ENCODE results near the gene SUSD6. TPM values are rescaled to one million over a fixed set of nuclear protein-coding genes. Genes with fewer than 3 reads are reported as not detected.

SUSD6 gene
- total RNA-seq, 2 experiments from 2014 or later = 62.9 to 66.4 TPM

DNA sequence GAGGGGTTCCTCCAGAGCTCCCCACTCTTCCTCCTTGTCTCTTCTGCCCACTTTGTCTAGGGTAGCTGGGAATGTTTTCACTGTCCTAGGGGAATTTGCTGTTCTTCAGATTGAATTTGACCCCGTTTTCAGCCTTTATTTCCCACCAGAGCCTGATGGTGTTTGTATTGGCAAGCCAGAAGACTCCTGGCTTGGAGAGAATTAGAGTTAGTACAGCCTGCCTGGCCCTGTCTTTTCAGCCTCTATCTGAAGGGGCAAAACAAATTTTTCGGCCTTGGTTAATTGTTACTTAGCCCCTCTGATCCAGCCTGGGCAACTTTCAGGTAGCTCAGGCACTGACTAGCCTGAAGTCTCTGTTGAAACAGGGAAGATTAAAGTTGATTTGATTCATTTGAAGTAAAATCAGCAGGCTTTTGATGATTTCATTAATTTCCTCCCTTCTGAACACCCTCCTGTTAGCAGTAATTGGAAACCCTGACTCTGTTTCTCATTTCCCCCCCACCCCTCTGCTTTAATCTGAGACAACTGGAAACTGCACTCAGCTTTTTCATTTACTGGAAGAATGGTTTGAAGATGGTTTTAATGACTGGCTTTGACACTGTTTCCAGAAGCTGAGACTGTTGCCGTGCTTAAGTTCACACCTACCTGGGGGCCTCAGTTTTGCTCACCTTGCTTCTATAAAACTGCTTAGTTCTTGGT is 63.3 kb downstream of the SUSD6 start:
- Mint-ChIP-seq H3K9me3 (ENCODE audit: low read depth) (no peaks in the 10 kb centered on the region), H3K27me3 (no peaks in the 10 kb centered on the region), H3K4me3 (peak overlapping the region; percentile 53), H3K4me1 (peaks cover 86% of the 10 kb centered on the region), H3K27ac (peak overlapping the region; percentile 83), H3K36me3 (peaks cover 35% of the 10 kb centered on the region)
- DNase-seq = no peak
- ATAC-seq = no peak
- CTCF ChIA-PET = interaction anchor here (0.7 to 3.5 kb wide), 11 partner anchors 8 to 740 kb away, joined by 3 to 11 read pairs (median 5); partner anchors contain the start of gene SUSD6

GRCh38 chr14:69675245-69675583 is 63.8 kb downstream of the SUSD6 start:
- CTCF ChIA-PET = interaction anchor here (0.7 to 3.5 kb wide), 8 partner anchors 9 to 740 kb away, joined by 3 to 11 read pairs (median 6); partner anchors contain the start of gene SUSD6
- H3K27ac Mint-ChIP-seq = peak overlapping the region; percentile 83
- H3K4me3 Mint-ChIP-seq = peak overlapping the region; percentile 14
- H3K9me3 Mint-ChIP-seq (ENCODE audit: low read depth) = no peaks in the 10 kb centered on the region
- H3K36me3 Mint-ChIP-seq = peaks cover 32% of the 10 kb centered on the region
- H3K4me1 Mint-ChIP-seq = peaks cover 83% of the 10 kb centered on the region
- ATAC-seq (no peak), DNase-seq (no peak)
- H3K27me3 Mint-ChIP-seq = no peaks in the 10 kb centered on the region

DNA sequence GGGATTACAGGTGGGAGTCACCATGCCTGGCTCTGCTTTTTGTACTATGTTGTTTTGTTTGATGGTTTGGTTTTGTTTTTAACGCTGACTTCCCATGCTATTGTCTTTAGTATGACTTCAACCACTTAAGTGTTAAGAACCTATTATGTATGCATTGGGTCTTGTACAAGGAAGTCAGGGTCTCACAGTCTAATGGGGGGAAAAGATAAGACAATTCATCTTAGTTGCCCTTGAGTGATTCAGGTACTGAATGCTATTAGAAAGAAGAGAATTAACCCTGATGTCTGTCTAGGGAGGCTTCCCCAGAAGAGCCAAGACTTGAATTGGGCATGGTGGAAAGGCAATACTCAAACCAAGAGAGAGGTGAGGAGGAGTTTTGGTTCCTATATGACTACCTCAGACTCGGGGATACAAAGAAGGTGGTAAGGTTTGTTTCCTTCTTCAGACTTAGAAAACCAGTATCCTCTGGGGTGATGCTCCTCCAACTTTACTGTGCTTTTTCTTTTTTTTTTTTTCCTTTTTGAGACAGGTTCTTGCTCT is 64.6 kb downstream of the SUSD6 start:
- Mint-ChIP-seq H3K27me3 (no peaks in the 10 kb centered on the region), H3K36me3 (peaks cover 32% of the 10 kb centered on the region), H3K27ac (peak overlapping the region; percentile 83), H3K4me1 (peaks cover 83% of the 10 kb centered on the region), H3K9me3 (ENCODE audit: low read depth) (no peaks in the 10 kb centered on the region), H3K4me3 (peak overlapping the region; percentile 58)
- DNase-seq (peak; percentile 64), ATAC-seq (peak; percentile 83)
- CTCF ChIA-PET = interaction anchor here (2.3 kb wide), 1 partner anchor 15 kb away, joined by 9 read pairs; no protein-coding TSS in a partner anchor

- H3K4me3 Mint-ChIP-seq = peak overlapping the region; percentile 27
- CTCF ChIA-PET = interaction anchor here (1.0 to 1.1 kb wide), 2 partner anchors 8 to 40 kb away, joined by 3 to 5 read pairs; no protein-coding TSS in a partner anchor
- H3K36me3 Mint-ChIP-seq = peaks cover 33% of the 10 kb centered on the region
- H3K9me3 Mint-ChIP-seq (ENCODE audit: low read depth) = no peaks in the 10 kb centered on the region
- peak overlapping the region; percentile 83 for H3K27ac Mint-ChIP-seq
- ATAC-seq (no peak), DNase-seq (no peak)
- H3K4me1 Mint-ChIP-seq = peaks cover 83% of the 10 kb centered on the region
- H3K27me3 Mint-ChIP-seq = no peaks in the 10 kb centered on the region
Observed at GRCh38 chr14:69676723-69677122, 65.3 kb downstream of the SUSD6 start.

DNA sequence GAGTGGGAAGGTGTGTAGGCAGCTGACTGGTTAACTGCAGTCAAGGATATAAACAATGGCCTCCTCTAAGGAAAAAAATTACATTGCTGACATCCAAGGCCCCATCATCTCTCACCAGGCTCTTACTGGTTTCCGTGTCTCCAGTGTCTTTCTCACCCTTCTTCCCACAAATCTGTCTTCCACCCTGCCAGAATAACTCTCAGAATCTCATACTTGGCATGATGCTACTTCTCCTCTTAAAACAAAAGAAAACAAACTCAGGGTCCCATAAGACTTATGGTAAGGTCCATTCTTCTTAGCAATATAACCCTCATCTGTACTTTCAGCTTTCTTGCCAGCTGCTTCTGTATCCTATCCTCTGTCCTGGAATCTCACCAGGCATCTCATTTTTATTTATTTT is 68.9 kb downstream of the SUSD6 start:
- Mint-ChIP-seq H3K9me3 (ENCODE audit: low read depth) (no peaks in the 10 kb centered on the region), H3K36me3 (peaks cover 31% of the 10 kb centered on the region), H3K4me1 (peaks cover 83% of the 10 kb centered on the region), H3K27ac (peak overlapping the region; percentile 26), H3K4me3 (no peak overlapping the region), H3K27me3 (no peaks in the 10 kb centered on the region)
- DNase-seq = no peak
- CTCF ChIA-PET = no interaction called here
- no peak for ATAC-seq

DNA sequence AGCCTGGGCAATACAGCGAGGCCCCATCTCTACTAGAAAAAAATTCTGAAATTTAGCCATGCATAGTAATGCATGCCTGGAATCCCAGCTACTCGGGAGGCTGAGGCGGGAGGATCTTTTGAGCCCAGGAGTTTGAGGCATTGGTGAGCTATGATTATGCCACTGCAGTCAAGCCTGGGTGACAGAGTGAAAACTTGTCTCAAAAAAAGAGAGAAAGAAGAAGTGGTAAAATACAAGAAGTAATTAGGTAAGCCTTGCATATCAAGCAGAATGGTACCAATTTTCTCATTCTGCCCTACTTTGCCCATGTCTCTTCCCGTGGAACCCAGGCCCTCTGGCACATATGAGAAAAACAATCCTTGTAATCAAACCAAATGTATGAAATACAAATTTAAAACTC is 70.7 kb downstream of the SUSD6 start:
- H3K36me3 Mint-ChIP-seq = peaks cover 29% of the 10 kb centered on the region
- DNase-seq (no peak), ATAC-seq (no peak)
- no peaks in the 10 kb centered on the region for H3K27me3 Mint-ChIP-seq
- no peaks in the 10 kb centered on the region for H3K9me3 Mint-ChIP-seq (ENCODE audit: low read depth)
- H3K4me1 Mint-ChIP-seq = peaks cover 83% of the 10 kb centered on the region
- peak overlapping the region; percentile 80 for H3K27ac Mint-ChIP-seq
- no peak overlapping the region for H3K4me3 Mint-ChIP-seq
- CTCF ChIA-PET = interaction anchor here (0.7 kb wide), 1 partner anchor 32 kb away, joined by 4 read pairs; no protein-coding TSS in a partner anchor

DNA sequence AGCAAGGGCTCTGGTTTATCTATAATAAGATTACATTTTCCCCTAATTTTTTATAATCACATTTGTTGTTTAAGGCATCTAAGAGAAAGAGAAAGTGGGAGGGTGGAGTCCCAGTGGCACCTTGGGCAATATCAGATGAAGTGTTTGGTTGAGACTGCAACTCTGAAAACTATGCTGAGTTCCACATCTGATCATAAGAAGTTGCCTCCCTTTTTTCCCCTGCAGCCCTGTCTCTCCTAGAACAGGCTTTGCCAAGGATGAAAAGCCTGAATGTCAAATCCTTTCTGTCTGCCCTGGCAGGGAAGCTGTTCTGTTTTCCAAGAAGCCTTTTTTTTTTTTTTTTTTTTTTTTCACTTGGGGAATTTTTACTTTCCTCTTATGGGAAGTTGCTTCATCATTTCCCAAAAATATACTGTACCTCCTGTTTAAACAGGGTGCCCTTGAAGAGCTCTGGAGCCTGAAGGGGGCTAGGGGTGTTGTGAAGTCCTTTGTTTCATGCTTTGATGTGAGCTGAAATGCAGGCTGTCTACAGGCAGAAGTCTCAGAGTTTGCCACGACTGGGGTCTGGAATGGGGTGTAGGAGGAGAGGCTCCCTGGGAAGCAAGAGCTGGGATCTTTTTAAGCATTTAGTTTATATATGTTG is 71.3 kb downstream of the SUSD6 start:
- Mint-ChIP-seq H3K27me3 (no peaks in the 10 kb centered on the region), H3K4me3 (peak overlapping the region; percentile 30), H3K36me3 (peaks cover 26% of the 10 kb centered on the region), H3K4me1 (peaks cover 85% of the 10 kb centered on the region), H3K27ac (peak overlapping the region; percentile 80), H3K9me3 (ENCODE audit: low read depth) (no peaks in the 10 kb centered on the region)
- ATAC-seq = peak; percentile 32
- CTCF ChIA-PET = interaction anchor here (0.6 to 4.5 kb wide), 6 partner anchors 9 to 75 kb away, joined by 3 to 20 read pairs (median 4); no protein-coding TSS in a partner anchor
- peak; percentile 58 for DNase-seq

DNA sequence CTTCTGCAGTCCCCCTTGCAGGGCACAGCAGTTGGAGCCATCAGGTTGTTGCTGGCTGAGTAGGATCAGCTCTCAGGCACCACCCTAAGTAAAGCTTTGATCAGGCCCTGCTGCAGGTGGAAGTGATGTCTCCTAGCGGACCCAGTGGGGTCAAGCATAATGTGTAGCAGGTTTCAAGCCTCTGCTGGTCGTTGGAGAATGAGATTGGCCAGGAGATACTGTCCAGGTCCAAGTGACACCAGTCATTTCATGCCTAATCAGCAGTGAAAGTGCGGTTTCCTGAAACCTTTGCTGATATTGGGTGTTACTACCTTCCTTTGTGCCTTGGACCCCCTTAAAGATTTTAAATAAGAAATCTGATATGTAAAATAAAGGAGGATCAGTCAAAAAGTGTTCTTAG is 72.6 kb downstream of the SUSD6 start:
- CTCF ChIA-PET = interaction anchor here (0.8 to 4.5 kb wide), 5 partner anchors 10 to 42 kb away, joined by 3 to 20 read pairs (median 4); no protein-coding TSS in a partner anchor
- H3K4me3 Mint-ChIP-seq = peak overlapping the region; percentile 7

DNA sequence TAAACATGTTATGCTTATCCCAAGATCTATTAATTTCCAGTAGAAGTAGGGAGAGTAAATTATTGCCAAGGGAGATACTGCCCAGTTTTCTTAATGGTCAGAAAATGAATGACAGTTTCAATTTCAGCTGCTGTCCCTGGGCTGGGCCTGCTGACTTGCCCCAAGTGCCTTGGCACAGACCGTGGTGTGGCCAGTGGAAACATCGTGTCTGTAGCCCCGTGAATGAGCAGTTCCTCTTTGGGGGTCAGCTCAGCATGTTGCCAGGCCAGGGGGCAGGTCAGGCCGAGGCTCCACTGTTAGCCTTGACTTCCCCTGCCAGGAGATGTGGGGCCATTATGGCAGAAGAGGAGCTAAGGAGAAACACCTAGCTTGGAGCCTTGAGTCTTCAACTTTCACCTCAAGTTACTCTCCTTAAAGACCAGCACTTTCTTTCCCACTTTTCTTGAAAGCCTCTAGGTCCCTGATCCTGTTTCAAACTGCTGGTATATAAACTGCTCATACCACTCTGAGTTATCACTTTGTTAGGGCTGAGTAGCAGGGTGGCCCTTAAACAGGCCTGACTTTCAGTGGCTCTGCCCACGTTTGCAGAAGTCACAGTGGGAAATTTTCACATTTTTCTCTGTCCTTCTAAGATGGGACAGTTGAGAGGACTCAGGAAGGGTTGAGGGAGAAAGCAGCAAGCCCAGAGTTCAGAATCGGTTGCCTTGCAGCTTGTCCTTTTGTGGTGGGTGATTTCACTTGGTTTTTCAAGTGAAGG is 73.2 kb downstream of the SUSD6 start:
- peak overlapping the region; percentile 80 for H3K27ac Mint-ChIP-seq
- no peaks in the 10 kb centered on the region for H3K27me3 Mint-ChIP-seq
- peaks cover 30% of the 10 kb centered on the region for H3K36me3 Mint-ChIP-seq
- no peaks in the 10 kb centered on the region for H3K9me3 Mint-ChIP-seq (ENCODE audit: low read depth)
- H3K4me1 Mint-ChIP-seq = peaks cover 86% of the 10 kb centered on the region
- CTCF ChIA-PET = interaction anchor here (0.8 to 4.5 kb wide), 6 partner anchors 19 to 49 kb away, joined by 3 to 20 read pairs (median 4); no protein-coding TSS in a partner anchor
- DNase-seq (no peak), ATAC-seq (peak; percentile 9)
- H3K4me3 Mint-ChIP-seq = peak overlapping the region; percentile 14

More for the DNA sequence above, 72.6 kb downstream of the SUSD6 start:
- H3K36me3 Mint-ChIP-seq = peaks cover 28% of the 10 kb centered on the region
- no peaks in the 10 kb centered on the region for H3K27me3 Mint-ChIP-seq
- DNase-seq = peak; percentile 55
- H3K9me3 Mint-ChIP-seq (ENCODE audit: low read depth) = no peaks in the 10 kb centered on the region
- H3K27ac Mint-ChIP-seq = peak overlapping the region; percentile 80
- peaks cover 86% of the 10 kb centered on the region for H3K4me1 Mint-ChIP-seq
- ATAC-seq = peak; percentile 37

DNA sequence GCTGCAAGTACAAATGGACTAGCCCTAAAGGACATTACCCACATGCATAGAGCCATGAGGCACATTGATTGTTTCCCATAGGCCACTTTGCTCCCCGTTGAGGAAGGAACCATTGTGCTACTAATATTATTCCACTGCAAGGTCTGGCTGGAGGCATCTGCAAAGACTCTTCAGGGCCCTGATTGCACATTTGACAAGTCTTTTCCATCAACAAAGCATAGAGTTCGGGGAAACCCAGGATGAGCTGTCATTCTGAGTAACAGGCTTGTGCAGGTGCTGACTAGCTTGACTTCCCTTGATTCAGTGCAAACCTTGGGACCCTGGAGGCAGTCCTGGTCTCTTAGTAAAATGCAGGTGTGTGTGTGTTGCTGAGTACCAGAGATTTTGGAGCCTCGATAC is 73.8 kb downstream of the SUSD6 start:
- H3K4me3 Mint-ChIP-seq = peak overlapping the region; percentile 50
- DNase-seq (peak; percentile 85), ATAC-seq (peak; percentile 82)
- peak overlapping the region; percentile 80 for H3K27ac Mint-ChIP-seq
- H3K27me3 Mint-ChIP-seq = no peaks in the 10 kb centered on the region
- H3K9me3 Mint-ChIP-seq (ENCODE audit: low read depth) = no peaks in the 10 kb centered on the region
- peaks cover 88% of the 10 kb centered on the region for H3K4me1 Mint-ChIP-seq
- CTCF ChIA-PET = interaction anchor here (0.7 to 4.5 kb wide), 9 partner anchors 21 to 100 kb away, joined by 3 to 20 read pairs (median 4); no protein-coding TSS in a partner anchor
- peaks cover 35% of the 10 kb centered on the region for H3K36me3 Mint-ChIP-seq

DNA sequence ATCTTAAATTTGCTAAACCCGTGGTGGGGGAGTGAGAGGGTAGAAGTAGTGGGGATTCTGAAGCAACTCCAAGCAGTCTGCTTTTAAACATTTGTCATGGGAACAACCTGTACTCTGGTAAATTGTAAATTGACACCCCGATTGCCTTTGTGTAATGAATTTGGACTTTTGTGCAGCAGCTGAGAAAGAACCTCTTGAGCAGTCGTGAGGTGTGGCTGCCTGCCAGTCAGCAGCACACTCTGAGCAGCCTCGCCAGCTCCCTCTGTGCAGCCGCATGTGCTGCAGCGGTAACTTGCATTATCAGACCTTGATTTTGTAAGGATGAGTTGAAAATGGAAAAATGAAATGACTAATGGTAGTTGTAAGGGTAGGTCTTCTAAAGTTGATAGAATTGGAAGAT is 74.3 kb downstream of the SUSD6 start:
- peaks cover 87% of the 10 kb centered on the region for H3K4me1 Mint-ChIP-seq
- H3K9me3 Mint-ChIP-seq (ENCODE audit: low read depth) = no peaks in the 10 kb centered on the region
- peaks cover 35% of the 10 kb centered on the region for H3K36me3 Mint-ChIP-seq
- peak; percentile 74 for DNase-seq
- ATAC-seq = peak; percentile 64
- peak overlapping the region; percentile 50 for H3K4me3 Mint-ChIP-seq
- H3K27me3 Mint-ChIP-seq = no peaks in the 10 kb centered on the region
- peak overlapping the region; percentile 80 for H3K27ac Mint-ChIP-seq
- CTCF ChIA-PET = interaction anchor here (0.7 to 4.5 kb wide), 8 partner anchors 20 to 101 kb away, joined by 3 to 20 read pairs (median 4); no protein-coding TSS in a partner anchor

DNA sequence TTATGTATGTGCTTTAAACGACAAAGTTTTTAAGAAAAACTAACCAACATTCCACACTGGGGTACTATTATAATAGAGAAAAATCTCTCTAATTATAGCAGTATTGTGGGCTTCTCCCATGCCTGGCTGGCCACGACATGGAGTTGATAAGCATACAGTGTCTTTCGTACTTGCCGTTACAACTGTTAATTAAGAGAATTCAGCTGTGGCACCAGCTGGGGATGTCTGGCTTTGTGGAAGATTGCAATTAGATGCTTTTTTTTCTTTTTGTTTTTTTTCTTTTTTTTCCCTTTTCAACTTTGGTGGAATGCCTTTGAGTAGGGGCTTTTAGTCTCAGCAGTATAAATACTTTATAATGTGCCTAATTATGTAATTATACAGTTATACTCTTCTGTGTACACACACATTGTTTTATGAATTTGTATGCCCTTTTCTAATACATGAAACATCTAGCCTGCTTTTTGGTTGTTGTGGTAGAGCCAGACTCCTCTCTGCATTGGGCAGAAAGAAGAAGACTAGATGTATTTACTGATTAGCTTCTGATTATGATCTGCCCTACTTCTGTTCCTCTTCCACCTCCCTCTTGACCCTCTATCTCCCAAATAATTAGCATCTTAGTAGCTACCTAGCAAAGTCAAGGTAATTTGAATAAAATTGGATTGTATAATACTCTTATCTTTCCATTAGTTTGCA is 76.4 kb downstream of the SUSD6 start:
- H3K36me3 Mint-ChIP-seq = peaks cover 32% of the 10 kb centered on the region
- no peaks in the 10 kb centered on the region for H3K27me3 Mint-ChIP-seq
- no peak overlapping the region for H3K4me3 Mint-ChIP-seq
- DNase-seq (no peak), ATAC-seq (no peak)
- H3K4me1 Mint-ChIP-seq = peaks cover 80% of the 10 kb centered on the region
- no peaks in the 10 kb centered on the region for H3K9me3 Mint-ChIP-seq (ENCODE audit: low read depth)
- CTCF ChIA-PET = interaction anchor here (1.0 to 2.4 kb wide), 4 partner anchors 12 to 22 kb away, joined by 3 to 7 read pairs (median 4); no protein-coding TSS in a partner anchor
- peak overlapping the region; percentile 40 for H3K27ac Mint-ChIP-seq

Measured in activated CD8-positive, alpha-beta memory T cell treated with anti-CD3 and anti-CD28 coated beads, Interleukin-2, amount 10 ng/mL, durations not matched to agents 7 days and 5 days (primary cell).